GM21390 (cell line): Measurements from ENCODE around the gene MAD1L1.
"Not testable (repeated sequence)": the region's sequence is repeated elsewhere in the genome, so short reads cannot be mapped to it uniquely, and the experiment has no call there.

Experiments
- ATAC-seq: cut with Tn5 transposase; IDR thresholded peaks from one replicate; pipeline ENCODE4 v1.9.1; 2021; ENCODE audit not compliant: unreplicated experiment

The MAD1L1 gene

GRCh38 chr7:1995911-1996420 lies 236.8 kb downstream of the MAD1L1 start:
- not testable (repeated sequence) for ATAC-seq

DNA sequence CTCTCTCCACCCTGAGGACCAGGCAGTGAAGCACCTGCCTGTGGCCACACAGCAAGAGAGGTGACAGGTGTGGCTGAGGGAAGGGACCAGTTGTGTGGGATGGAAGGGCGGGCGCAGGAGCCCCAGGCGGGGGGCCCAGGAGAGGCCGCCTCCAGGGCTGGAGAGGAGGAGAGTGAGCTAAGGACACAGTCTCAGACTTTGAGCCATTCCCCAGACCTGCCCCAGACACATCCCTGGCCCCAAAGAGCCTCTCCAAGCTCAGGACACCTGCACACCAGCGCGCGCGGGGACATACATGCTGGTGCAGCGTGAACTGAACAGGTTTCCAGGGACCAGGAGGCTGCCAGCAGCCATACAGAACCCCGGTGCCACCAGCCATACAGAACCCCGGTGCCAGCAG lies 237.3 kb downstream of the MAD1L1 start:
- no peak for ATAC-seq

DNA sequence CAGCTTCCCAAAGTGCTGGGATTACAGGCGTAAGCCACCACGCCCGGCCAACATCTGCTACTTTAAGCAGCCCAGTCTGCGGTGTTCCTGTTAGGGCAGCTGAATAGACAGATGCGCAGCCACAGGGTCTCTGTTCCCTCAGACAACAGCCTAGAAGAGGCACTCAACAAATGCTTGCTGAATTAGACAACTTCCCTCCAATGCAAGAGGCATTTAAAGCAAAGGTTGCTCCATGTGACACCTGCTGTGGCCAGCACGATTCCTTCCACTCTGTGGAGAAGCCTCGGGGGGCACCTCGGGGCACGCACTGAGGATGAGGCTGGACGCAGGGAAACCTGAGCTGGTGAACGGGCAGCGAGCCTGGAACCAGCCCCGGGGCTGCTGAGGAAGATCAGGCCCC lies 237.8 kb downstream of the MAD1L1 start:
- ATAC-seq, result no peak

- ATAC-seq, result no peak
Measured at GRCh38 chr7:1993776-1994740, 238.7 kb downstream of the MAD1L1 start.

DNA sequence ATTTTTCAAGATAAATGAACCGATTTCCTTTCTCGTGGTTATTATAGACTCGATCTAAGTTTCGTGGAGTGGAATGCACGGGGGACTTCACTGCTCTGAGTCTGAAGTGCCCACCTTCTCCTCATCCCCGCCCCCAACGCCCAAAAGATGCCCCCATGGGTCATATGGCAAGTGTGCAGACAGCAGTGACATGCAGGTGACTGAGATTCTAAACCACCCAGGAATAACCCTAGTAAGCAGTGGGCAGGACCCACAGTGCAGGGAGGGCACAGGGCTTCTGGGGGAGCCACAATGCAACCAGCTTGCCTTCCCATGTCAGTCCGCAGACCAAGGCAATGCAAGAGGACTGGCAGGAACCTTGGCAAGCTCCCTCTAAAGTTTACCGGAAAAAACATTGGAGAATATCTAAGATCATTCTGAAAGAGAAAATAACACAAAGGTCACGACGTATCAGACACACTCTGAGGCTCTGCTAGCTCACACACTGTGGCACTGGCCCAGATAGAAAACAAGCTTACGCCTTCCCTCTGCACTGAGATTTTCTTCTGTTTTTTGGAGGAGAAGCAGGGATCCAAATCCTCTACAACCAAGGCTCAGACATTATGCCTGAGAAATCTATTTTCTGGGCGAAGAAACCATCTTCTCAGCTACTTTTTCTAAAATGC lies 239.6 kb downstream of the MAD1L1 start:
- ATAC-seq, result no peak

DNA sequence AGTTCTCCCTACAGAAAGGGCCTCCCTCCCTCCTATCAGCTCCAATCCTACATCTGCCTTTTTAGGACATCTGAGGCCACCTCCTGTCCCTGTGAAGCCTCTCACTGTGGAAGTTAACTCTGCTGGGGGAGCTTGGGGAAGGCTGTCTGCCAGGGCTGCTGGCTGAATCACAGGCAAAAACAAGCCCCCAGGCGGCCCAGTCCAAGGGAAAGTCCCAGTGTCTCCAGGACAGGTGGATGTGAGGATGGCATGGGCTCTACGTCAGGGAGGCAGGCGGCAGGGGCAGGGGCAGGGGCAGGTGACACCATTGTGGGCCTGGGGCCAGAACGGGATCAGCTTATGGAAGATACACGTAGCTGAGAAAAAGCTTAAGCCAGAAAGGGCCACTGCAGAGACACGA lies 240.2 kb downstream of the MAD1L1 start:
- no peak for ATAC-seq

DNA sequence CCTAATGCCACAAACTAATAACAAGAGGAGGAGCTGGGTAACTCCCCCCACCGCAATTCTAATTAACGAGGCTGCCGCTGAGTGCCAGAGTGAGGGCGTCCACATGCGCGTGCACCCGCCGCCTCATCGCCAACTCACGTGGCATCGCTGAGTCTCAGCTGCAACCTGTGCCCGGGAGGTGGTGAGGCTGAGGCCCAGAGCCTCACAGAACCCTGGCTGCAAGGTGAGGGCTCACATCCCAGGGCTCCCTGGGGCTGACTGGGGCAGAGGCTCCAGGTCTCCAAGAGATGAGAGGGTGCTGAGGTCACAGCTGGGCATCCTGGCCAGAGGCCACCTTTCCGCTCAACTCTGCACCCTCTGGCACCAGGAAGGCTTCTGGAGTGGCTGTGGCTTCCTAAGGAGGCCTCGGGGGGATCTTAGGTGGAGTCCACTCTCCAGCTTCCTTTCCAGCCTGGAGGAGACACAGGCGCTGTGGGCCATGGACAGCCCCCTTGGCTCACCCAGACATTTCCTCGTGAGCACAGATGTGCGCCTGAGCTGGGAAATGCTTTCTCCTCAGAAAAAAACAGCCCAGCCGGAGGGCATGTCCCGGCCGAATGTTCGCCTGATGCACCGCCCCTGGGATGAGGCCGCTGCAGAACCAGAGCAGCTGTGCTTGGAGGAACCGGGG lies 242.6 kb downstream of the MAD1L1 start:
- ATAC-seq, result no peak

- ATAC-seq, result no peak
Measured at GRCh38 chr7:1989049-1989860, 243.5 kb downstream of the MAD1L1 start.

GRCh38 chr7:1988533-1988930 lies 244.2 kb downstream of the MAD1L1 start:
- ATAC-seq, result no peak

- ATAC-seq, result no peak
Measured at GRCh38 chr7:1987591-1988532, 244.9 kb downstream of the MAD1L1 start.

- no peak for ATAC-seq
Measured at GRCh38 chr7:1987084-1987535, 245.6 kb downstream of the MAD1L1 start.

DNA sequence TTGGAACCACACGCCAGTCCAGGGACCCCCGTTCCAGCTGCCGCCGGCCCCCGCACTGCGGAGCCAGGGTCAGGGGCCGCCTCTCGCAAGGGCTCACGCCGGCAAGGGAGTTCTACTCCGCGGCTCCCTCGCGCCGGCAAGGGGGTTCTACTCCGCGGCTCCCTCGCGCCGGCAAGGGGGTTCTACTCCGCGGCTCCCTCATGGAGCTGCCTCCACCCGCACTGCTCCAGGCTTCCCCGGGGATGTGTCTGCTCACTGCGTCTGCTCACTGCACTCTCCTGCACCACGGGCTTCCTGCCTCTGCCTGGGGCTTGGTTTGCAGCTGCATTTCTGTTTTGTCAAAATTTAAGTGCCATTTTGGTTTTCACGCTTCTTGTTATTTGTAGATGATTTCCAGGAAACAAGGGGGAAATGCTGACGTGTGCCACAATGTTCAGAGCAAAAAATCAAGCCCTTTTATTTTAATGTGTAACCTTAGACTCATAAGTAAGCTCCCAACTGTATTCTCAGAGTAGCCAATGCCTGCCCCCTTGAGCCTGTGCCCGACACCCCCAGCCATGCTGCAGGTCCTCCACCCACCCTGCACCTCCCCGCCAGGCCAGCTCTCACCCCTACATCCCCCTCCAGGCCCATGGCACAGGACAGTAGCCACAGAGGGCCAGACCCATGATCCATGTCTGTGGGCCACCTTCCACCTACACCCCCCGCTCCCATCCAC lies 246.2 kb downstream of the MAD1L1 start:
- no peak for ATAC-seq

DNA sequence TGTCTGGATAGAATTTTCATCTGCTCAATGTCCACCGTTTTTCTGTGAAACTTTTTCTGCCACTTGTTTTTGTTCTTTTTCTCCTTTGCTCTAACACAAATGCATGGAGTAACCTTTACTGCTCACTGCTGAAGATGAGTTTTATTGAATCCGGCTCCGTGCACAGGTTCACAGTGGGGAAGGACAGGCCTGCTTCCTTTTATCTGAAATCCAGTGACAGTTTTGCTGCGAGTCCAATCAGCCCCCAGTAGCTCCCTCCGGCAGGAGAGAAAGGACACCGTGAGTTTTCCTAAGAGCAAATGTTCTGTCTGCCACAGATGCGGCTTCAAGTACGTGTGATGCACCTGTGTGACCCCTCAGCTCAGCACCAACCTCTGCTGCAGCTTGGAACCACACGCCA lies 246.8 kb downstream of the MAD1L1 start:
- ATAC-seq, result no peak

DNA sequence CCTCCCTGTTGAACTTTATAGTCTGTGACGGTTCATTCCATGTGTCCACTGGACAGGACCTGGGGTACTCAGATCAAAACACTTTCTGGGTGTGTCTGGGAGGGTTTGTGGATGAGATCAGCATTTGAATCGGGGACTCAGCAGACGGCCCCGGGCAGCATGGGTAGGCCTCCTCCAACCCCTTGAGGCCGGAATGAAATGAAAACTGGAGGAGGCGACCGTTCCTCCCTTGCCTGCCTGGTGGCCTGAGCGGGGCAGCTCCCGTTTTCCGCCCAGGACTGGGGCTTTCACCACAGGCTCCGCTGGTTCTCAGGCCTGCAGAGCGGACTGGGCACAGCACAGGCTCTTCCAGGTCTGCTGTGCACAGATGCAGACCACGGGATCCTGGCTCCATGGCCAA lies 247.7 kb downstream of the MAD1L1 start:
- ATAC-seq, result no peak

- ATAC-seq, result no peak
Measured at GRCh38 chr7:1981878-1982230, 250.9 kb downstream of the MAD1L1 start.

DNA sequence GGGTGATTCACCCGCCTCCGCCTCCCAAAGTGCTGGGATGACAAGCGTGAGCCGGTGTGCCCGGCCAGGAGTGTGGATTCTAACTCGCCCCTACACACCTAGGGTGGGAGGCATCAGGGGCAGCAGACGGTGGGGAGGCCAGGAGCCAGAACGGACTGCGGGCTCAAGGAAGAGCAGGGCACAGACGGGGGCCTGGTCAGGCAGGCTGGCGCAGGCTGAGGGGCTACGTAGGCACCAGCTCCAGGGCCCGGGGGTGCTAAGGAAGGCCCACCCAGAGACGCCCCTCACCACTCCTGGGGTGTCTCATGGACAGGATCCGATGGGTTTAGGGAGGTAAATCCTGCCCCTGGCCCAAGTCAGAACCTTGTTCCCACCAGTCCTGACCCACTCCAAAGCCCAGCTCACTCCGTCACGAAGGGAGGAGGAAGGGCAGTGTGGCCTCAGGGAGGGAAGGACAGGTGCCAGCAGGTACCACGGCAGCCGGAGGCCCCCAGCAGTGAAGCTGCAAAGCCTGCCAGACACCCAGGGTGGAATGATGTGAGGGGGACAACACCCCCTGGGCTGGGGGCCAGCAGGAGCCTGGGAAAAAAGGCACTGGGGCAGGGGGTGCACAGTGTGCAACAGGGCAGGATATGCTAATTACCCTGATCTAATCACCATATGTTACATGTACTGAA lies 251.4 kb downstream of the MAD1L1 start:
- ATAC-seq, result no peak

- ATAC-seq, result no peak
Measured at GRCh38 chr7:1979591-1980560, 252.9 kb downstream of the MAD1L1 start.
